NCI-H1436 treated with DMSO at 0.1 percent for 48 hours (cell line): ENCODE results near the gene AIF1.
A peak's percentile ranks its signal among the peaks of the same experiment; 100 is the strongest.

Experiments
- DNase-seq: peaks from one replicate; lab custom pipeline; 2025; lab: John Stamatoyannopoulos, UW

Gene AIF1

DNA sequence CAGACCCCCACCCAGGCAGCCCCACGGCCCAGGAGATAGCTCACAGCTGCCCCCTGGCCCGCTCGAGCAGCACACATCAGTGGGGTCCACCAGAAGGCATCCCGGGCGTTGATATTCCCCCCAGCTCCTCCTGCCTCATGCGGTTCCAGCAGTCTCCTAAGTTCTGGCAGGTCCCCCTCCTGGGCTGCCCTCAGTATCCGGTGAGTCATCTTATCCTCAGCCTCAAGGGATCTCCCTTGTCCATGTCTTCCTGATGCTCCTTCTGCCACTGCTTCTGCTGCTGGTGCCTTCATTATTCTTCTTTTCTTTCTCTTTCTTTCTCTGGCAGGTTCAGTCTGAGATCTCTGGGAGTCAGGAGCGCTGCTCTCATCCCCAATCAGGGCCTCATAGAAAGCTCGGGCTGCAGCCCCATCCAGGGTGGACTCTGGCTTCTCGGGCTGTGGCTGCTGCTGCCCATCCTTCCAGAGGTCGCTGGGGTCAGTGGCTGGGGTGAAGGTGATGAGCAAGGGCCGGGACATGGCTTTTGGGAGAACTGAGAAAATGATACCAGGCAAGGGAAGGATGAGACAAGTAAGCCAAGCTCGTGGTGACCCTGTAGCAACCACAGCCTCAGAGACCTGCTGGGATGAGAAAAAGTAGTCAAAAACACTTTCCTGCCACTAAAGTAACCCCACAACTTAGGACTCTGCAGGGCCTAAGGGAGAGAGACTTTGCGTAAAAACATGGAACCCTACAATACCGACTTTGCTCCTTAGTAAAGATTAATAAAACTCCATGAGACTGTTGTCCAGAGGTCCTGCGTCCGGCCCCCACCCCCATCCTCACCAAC is 49.1 kb downstream of the AIF1 start:
- no peak for DNase-seq

DNA sequence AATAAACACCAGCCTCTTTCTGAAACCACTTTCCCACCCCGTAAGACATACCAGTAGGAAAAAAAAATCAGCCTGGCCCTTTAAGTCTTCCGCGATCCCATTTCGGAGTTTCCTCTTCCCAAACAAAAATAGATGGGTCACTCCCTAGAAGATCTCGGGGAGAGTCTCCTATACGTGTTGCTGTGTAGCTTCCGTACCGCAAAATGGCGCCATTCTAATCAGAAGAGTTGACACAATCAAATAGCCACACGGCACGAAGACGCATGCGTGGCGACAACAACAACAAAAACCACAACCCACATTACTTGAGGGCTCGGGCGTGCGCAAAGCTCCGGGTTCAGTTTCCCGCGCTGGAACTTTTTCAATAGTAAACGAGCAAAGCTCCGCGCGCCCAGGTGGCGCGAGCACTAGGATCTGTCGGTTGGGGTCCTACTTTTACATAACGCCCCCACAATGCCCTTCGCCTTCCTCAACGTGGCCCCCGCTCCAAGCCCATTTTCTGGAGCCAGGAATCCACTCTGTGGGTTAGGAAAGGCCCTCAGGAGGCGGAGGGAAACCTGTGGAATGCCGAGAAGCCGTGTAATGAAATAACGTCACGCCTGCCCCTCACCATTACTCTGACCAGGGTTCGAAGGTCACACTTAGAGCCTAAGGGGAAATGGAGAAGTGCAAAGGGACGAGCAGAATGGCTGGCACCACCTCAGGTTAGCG is 49.9 kb downstream of the AIF1 start, which contains the start of gene GPANK1:
GPANK1 (minus strand) TSS at position 208 of the 711 bp plus-strand sequence. CDS start 519 bp downstream, outside the sequence.
- DNase-seq = peak; percentile 78

DNA sequence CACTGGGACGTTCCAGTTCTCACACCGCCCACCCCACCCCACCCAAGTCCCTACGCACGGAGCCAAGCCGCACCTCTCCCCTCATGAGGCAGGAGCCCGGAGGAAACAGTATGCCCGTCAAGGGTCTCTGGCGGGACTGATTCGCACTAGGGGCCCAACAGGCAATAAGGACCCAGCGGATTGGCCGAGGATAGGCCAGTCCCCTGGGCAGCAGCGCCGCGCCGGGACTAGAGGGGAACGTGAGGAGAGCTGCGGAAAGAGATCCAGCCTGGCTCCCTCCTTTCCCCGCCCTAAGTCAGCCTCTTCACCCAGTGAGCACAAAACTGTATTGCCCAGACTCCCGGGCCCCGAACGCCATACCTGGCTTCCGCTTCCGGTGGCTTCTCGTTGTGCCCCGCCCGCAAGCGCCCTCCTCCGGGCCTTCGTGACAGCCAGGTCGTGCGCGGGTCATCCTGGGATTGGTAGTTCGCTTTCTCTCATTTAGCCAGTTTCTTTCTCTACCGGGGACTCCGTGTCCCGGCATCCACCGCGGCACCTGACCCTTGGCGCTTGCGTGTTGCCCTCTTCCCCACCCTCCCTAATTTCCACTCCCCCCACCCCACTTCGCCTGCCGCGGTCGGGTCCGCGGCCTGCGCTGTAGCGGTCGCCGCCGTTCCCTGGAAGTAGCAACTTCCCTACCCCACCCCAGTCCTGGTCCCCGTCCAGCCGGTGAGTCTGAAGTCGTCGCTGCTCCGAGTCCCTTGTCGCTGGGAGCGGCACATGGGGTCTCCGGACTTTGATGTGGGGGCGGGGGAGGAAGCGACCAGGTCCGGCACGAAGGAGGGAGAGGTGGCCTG is 50.7 kb downstream of the AIF1 start, which contains the start of gene CSNK2B:
CSNK2B (plus strand) TSS at position 580 of the 836 bp plus-strand sequence. CDS start 752 bp downstream, outside the sequence.
- DNase-seq = peak; percentile 92

DNA sequence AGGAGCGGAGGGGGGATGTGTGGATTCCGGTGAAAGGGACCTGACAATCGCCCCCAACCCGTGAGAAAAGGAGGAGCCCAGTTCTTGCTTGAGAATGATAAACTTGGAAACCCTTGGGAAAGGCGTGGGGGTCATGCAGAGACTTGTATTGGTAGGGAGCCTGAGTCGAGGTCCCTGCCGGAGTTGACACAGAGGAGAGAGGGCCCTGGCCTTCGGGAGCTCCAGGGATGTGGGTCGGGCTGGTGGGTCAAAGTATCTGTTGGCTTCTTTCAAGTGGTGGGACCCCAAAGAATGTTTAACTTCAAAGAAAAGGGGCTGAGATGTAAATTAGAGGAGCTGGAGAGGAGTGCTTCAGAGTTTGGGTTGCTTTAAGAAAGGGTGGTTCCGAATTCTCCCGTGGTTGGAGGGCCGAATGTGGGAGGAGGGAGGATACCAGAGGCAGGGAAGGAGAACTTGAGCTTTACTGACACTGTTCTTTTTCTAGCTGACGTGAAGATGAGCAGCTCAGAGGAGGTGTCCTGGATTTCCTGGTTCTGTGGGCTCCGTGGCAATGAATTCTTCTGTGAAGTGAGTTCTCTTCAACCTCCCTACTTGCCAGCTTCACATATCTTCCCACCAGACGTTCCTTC is 51.4 kb downstream of the AIF1 start:
- DNase-seq = no peak
